ENCODE measurements around the gene CAMK1.

DNA sequence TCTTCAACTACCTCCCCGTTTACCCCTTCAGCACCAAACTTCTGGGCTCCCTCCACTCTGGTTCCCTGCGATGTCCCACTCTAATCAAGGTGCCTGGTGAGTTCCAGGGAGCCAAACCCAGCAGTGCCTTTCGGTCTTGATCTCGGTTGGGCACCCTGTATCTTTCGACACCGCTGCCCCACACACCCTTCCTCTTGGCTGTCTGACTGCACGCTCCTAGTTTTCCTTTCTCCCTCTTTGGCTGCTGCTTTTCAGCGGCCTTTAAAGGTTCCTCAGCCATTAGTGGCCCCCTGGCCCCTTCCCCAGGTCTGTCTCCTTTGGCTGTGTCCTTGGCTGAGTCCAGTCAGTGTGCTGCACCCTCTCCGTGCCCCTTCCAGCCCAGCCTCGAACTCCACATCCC lies 41.1 kb upstream of the CAMK1 start:
- TF ChIP-seq GATA2 (IDR thresholded peaks at IDR 0.05; ENCODE audit: low read depth, low read length) (no peak), GATA3 (IDR thresholded peaks at IDR 0.05; ENCODE audit: low read depth, low read length) (no peak)
